Measurements from ENCODE around the gene RNF14.

GRCh38 chr5:142024771-142025304 is 55.9 kb downstream of the RNF14 start:
- no peak for TF ChIP-seq POLR2A (IDR thresholded peaks at IDR 0.05)
- TF ChIP-seq CTCF (IDR thresholded peaks at IDR 0.05) = no peak
